Heart right ventricle (tissue), 16 donors: ENCODE measurements around the gene FBXO24. TPM values are rescaled to one million over a fixed set of nuclear protein-coding genes. Genes with fewer than 3 reads are reported as not detected.
A peak's percentile ranks its signal among the peaks of the same experiment; 100 is the strongest.
"Not testable (repeated sequence)": the region's sequence is repeated elsewhere in the genome, so short reads cannot be mapped to it uniquely, and the experiment has no call there.

Experiments used
- ATAC-seq, 8 donors: fragments of 200-7000 bp; cut with Tn5 transposase; one replicate each; pipeline ENCODE4 v1.9.1; 2020; ENCODE audit warnings: mild to moderate bottlenecking in 8 of 8, moderate library complexity in 8 of 8, moderate number of reproducible peaks in 1 of 8
- DNase-seq, 2 donors: peaks; one replicate each; pipeline ENCODE4 v3.0.0-alpha.2; 2020
- H3K27ac ChIP-seq, 10 donors: fragments of 200-600 bp; sonication (generic) in 2 of 10; one replicate each; pipeline versions ENCODE4 v1.5.0 to v1.8.0; 2020 to 2022; ENCODE audit warnings: mild to moderate bottlenecking in 3 of 10
- H3K27me3 ChIP-seq, 7 donors: fragments of 200-600 bp; one replicate each; pipeline ENCODE4 v1.8.0; 2021 to 2022; ENCODE audit warnings: mild to moderate bottlenecking in 2 of 7
- H3K36me3 ChIP-seq, 9 donors: fragments of 200-600 bp; sonication (generic) in 1 of 9; one replicate each; pipeline versions ENCODE4 v1.5.0 to v1.8.0; 2020 to 2022; ENCODE audit warnings: mild to moderate bottlenecking in 2 of 9
- H3K4me1 ChIP-seq, 9 donors: fragments of 200-600 bp; sonication (generic) in 1 of 9; one replicate each; pipeline versions ENCODE4 v1.5.0 to v1.8.0; 2020 to 2022; ENCODE audit warnings: mild to moderate bottlenecking in 4 of 9
- H3K4me3 ChIP-seq, 10 donors: fragments of 200-600 bp; sonication (generic) in 2 of 10; one replicate each; pipeline versions ENCODE4 v1.5.0 to v1.8.0; 2020 to 2022; ENCODE audit warnings: mild to moderate bottlenecking in 7 of 10, moderate library complexity in 2 of 10
- H3K9me3 ChIP-seq, 11 donors: fragments of 200-600 bp in 10 of 11; sonication (generic) in 2 of 11; one replicate each; pipeline versions ENCODE4 v1.5.0 to v1.8.0; 2013 to 2022; ENCODE audit warnings: mild to moderate bottlenecking in 2 of 11, control low read depth in 1 of 11, moderate library complexity in 1 of 11
- WGBS, 2 donors: extraction: QIAGEN DNeasy Blood & Tissue Kit; methylation state at CpG; one replicate each; pipeline ENCODE4 v1.1.7; 2013; ENCODE audit warnings: inconsistent platforms in 1 of 2; 5-methylcytosine and 5-hydroxymethylcytosine counted together
- intact Hi-C, 10 donors: fragments of 100-400 bp; cut with DNase I; formaldehyde crosslinking; loops; one replicate each; pipeline versions ENCODE4 v1.11.1 to v1.14.2; 2022
- polyA plus RNA-seq, 2 donors: library from polyadenylated mRNA; stranded (reverse); fragments of 200-250 nt; gene quantifications; one replicate each; pipeline ENCODE4 v1.2.3, GENCODE V29; 2013
- total RNA-seq, 10 donors: library from RNA; stranded (reverse); fragmentation: NEBNext Ultra II Directional in 3 of 10; extraction: Animal tissue kit (Norgen Biotek cat#: 25700) in 3 of 10; gene quantifications; one replicate each; pipeline versions ENCODE4 v1.2.1 to v1.2.4, GENCODE V29; 2021 to 2023
- TF ChIP-seq, protein P1 (sequence below), 9 donors: fragments of 200-600 bp; sonication (generic) in 2 of 9; IDR thresholded peaks; one replicate each; pipeline versions ENCODE4 v1.5.0 to v1.8.0; 2021 to 2022; ENCODE audit warnings: antibody characterized with exemption in 9 of 9, mild to moderate bottlenecking in 5 of 9, moderate library complexity in 1 of 9
- donor health status: Arrhythmogenic right ventricular cardiomyopathy.
- donor health status: ischemic (EF 13 %, LVEDD 7.1; RV severe dilation, severe dysfunction).
- donor health status: healthy with polysubstance abuse.
- donor health status: DM: no; HTN: yes; CAD: no.
- donor health status: DM: no; HTN: no; CAD: no.
- donor health status: ischemic (EF 25% LVEDD 6.9; RV normal size, moderate dysfunction).
- donor health status: ischemic (EF 25% LVEDD 5.7; RV mildly dilated, moderate dysfunction).
- donor health status: healthy.
- donor health status: DM: yes; HTN: yes; CAD: no.
- donor health status: Ischemic cardiomyopathy.
- donor health status: ischemic (EF 35%, LVEDD 5.7; RV mildly dilated, moderate dysfunction).
- donor health status: nonischemic (EF 11% LVEDD 7.7; RV severe dilation, severe dysfunction).
- donor health status: DM: yes; HTN: yes; CAD: no.
- donor health status: PGD.
- donor health status: ischemic (EF 29% LVEDD 5.4; RV normal size, mild dysfunction).
- donor health status: nonischemic (EF 23%, LVEDD 6.1; RV moderate dilation, normal function).

FBXO24 gene
- total and polyA plus RNA-seq, 12 donors = 0.15 to 0.73 (median 0.40) TPM; not detected in 2

DNA sequence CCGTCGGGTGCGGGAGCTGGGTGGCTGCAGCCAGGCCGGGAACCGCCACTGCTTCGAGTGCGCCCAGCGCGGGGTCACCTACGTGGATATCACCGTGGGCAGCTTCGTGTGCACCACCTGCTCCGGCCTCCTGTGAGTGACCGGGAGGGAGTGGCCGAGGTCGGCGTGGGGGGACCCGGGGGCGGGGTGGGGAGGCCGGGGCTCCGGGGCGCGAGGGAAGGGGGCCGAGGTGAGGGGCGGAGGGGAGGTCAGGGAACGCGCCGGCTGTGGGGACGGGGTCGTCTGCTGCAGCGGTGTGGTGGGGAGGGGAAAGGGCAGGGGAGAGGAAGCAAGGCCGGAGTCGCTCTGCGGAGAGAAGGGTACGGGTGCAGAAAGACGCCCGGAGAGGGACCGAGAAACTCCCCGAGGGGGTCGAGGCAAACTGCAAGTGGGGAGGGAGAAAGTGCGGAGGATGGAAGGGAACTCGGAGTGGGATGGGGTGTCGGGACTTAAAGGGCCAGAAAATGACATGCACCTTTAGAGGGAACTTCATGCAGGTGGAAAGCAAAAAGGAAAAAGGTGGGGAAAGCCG lies 46.6 kb upstream of the FBXO24 start:
- H3K27ac ChIP-seq = peak overlapping the region in 9 of 10 donors; percentile 59 to 84 (median 75)
- ATAC-seq = no peak

DNA sequence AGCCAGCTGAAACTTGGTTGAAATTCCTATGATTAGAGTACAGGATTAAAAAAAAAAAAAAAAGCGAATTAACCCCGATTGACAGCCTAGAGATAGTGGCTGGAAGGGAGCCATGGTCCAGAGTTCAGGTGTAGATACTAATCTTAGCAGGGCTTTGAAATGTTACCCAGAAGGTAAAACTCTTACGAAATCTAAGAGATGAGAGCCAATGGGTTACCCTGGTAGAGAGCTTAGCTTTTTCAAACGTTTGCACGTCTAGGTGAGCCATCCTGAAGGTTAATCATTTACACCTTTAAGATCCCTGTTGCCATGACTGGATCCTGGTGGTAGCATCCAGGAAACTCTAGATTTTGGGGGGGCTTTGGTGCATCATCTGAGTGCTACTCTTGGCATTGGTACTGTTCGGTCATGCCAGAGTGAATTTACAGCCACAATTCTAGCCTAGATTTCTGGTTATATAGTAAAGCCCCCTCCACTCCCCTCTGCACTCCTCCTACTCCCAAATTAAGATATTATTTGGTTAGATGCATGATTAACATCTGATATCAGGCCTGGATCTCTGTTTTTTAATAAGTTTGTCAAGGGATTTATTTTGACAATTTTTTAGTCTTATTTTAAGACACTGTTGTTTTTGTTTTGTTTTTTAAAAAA lies 45.9 kb upstream of the FBXO24 start:
- TF ChIP-seq, protein P1, sequence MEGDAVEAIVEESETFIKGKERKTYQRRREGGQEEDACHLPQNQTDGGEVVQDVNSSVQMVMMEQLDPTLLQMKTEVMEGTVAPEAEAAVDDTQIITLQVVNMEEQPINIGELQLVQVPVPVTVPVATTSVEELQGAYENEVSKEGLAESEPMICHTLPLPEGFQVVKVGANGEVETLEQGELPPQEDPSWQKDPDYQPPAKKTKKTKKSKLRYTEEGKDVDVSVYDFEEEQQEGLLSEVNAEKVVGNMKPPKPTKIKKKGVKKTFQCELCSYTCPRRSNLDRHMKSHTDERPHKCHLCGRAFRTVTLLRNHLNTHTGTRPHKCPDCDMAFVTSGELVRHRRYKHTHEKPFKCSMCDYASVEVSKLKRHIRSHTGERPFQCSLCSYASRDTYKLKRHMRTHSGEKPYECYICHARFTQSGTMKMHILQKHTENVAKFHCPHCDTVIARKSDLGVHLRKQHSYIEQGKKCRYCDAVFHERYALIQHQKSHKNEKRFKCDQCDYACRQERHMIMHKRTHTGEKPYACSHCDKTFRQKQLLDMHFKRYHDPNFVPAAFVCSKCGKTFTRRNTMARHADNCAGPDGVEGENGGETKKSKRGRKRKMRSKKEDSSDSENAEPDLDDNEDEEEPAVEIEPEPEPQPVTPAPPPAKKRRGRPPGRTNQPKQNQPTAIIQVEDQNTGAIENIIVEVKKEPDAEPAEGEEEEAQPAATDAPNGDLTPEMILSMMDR (IDR thresholded peaks at IDR 0.05) = no peak
- Histone ChIP-seq H3K4me3 (peak overlapping the region in 9 of 10 donors; percentile 64 to 94 (median 83)), H3K9me3 (no peaks in the 10 kb centered on the region), H3K4me1 (peaks cover 6 to 40% (median 28%) of the 10 kb centered on the region in 9 donors), H3K27me3 (no peaks in the 10 kb centered on the region), H3K27ac (peak overlapping the region in 1 of 10 donors; percentile 81), H3K36me3 (no peaks in the 10 kb centered on the region)
- ATAC-seq (no peak), DNase-seq (no peak)
- WGBS, 2 donors = 41 to 51% methylated on average over 6 of the region's 6 CpGs
- intact Hi-C loops = no loop called here

More for the DNA sequence above, 46.6 kb upstream of the FBXO24 start:
- TF ChIP-seq, protein P1 (IDR thresholded peaks at IDR 0.05) = no peak
- Histone ChIP-seq H3K36me3 (no peaks in the 10 kb centered on the region), H3K4me3 (peak overlapping the region; percentile 64 to 94 (median 84)), H3K9me3 (no peaks in the 10 kb centered on the region), H3K27me3 (no peaks in the 10 kb centered on the region), H3K4me1 (peaks cover 6 to 34% (median 22%) of the 10 kb centered on the region in 9 donors)
- 1 to 2% methylated on average over 36 to 44 of the region's 44 CpGs for WGBS, 2 donors
- no peak for DNase-seq
- intact Hi-C loops = loop anchor here in 2 of 10 donors (2.0 to 5.0 kb wide), 2 partner anchors 47 to 62 kb away; partner anchors contain the start of genes FBXO24 (in 1 of the 2), LRCH4 (in 1 of the 2) and TSC22D4 (in 1 of the 2)

DNA sequence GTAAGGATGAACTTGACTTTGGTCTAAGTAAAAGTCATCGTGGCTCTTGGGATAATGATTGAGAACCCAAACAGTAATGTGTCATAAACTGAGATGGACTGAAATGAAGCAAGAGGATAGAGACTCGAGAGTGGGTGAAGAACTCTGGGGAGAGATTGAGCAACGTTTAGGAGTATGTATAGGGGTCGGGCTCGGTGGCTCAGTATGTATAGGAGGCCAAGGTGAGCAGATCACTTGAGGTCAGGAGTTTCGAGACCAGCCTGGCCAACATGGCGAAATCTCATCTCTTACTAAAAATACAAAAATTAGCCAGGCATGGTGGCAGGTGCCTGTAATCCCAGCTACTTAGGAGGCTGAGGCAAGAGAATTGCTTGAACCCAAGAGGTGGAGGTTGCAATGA lies 44.8 kb upstream of the FBXO24 start:
- H3K27me3 ChIP-seq, H3K4me3 ChIP-seq, DNase-seq, H3K9me3 ChIP-seq, H3K36me3 ChIP-seq, intact Hi-C loops, ATAC-seq: not testable (repeated sequence)
- WGBS, 2 donors = 92% methylated on average over 7 of the region's 7 CpGs
- H3K27ac ChIP-seq = peak overlapping the region in 1 of 10 donors; percentile 37
- peaks cover 13 to 51% (median 40%) of the 10 kb centered on the region in 9 donors for H3K4me1 ChIP-seq

DNA sequence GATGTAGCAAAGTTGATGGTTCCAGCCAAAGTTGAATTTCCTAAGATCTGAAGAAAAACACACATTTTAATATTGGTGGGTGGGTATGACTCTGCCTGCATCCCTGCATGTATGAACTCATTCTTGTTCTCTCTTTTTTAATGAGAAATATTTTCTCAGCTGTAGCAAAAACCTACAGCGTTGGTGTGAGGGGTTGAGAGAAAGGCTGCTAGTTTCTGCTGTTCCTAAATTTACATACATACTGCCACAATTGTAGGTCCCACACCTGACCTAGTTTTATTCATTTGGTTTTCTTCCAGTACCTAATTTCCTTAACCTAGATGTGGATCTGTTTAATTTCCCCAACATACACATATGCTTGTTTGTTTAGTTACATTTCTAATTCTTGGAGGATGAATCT lies 42.5 kb upstream of the FBXO24 start:
- Histone ChIP-seq H3K9me3 (no peaks in the 10 kb centered on the region), H3K4me3 (no peak overlapping the region), H3K27ac (peak overlapping the region in 4 of 10 donors; percentile 87 to 94 (median 89)), H3K4me1 (peaks cover 29 to 67% (median 57%) of the 10 kb centered on the region in 9 donors), H3K27me3 (no peaks in the 10 kb centered on the region), H3K36me3 (no peaks in the 10 kb centered on the region)
- TF ChIP-seq, protein P1 (IDR thresholded peaks at IDR 0.05) = no peak
- ATAC-seq = no peak
- DNase-seq = no peak
- intact Hi-C loops = no loop called here
- 69 to 72% methylated on average over 1 of the region's 1 CpG for WGBS, 2 donors
